ENCODE data around the gene MMD2.

MMD2 gene

DNA sequence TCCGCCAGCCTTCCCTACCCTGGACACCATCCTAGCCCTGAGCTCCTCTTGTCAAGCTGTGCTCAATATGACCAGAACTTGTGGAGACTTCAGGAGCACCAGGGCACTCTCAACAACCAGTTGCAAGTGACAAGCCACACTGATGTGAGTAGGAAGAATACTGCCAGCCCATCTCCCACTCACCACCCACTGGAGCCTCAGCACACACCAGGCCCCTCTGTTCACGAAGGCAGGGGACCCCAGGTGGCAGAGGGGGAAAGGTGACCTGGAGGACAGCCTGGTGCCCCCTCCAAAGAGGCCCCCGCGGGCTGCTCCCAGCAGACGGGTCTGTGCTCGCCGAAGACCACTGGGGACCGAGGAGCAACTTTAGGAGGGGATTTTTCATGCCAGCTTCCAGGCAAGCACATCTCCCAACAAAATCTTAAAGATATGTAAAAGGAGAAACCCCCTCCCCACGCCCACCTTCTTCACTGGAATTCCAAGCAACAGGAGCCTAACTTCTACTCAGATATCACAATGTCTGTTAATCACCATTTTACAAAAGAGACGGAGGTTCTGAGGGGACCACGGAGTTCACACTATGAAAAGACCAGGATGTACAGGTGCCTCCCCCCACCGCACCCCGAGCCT, 1.0 kb downstream of the MMD2 start:
- no peak for DNase-seq (ENCODE audit: low read depth)

DNA sequence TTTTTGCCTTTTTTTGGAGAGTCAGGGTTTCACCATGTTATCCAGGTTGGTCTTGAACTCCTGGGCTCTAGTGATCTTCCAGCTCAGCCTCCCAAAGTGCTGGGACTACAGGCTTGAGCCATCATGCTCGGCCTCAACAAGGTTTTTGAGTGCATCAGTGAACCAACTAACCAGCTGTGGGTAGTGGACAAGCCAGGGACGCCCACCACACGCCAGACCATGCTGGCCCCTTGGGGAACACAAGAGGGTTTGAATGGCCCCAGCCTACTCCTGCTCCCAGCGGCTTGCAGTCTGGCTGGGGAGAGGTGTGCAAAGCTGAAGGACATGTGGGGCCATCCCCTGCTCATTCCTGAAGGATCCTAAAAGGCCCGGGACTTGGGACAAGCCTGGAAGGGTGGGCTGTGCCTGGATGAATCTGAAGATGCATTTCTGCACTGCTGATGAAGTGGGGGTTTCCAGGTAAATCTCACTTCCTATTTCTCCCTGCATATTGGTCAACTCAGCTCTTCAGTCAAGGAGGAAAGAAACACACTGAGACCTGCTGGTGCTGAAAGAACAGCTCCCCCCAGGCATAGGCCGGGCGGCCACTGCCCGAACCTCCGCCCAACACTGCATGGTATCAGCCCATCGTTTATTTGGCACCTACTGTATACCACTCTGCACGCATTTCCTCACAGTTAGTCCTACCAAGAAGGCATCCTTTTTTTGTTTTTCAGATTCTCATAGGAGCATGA, 6.9 kb downstream of the MMD2 start:
- DNase-seq (ENCODE audit: low read depth), result no peak

DNA sequence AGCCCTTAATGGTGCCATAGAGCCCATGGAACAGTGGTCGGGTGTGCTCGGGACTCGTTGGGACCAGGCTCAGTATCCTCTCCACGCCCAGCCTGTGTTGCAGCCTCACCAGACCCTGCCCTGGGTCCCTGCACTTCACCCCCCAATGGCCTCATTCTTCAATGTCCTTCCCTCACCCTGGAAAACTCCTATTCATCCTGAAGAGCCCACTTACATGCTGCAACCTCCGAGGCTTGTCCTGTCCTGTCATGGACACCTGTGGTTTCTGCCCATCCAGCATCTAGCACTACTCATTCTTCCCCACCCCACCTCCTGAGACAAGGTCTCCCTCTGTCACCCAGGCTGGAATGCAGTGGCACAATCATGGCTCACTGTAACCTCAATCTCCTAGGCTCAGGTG, 7.7 kb downstream of the MMD2 start:
- DNase-seq (ENCODE audit: low read depth), result no peak

DNA sequence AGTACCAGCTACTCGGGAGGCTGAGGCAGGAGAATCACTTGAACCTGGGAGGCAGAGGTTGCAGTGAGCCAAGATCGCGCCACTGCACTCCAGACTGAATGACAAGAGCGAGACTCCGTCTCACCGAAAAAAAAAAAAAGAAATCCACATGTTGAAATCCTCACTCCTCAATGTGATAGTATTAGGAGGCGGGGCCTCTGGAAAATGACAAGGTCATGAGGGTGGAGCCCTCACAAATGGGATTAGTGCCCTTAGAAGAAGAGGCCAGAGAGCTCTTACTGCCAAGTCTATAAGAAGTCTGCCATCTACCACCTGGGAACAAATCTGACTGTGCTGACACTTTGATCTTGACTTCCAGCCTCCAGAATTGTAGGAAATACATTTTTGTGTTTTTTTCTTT, 10.6 kb downstream of the MMD2 start:
- DNase-seq (ENCODE audit: low read depth), result no peak

GRCh38 chr7:4945949-4946348, 13.0 kb downstream of the MMD2 start:
- no peak for DNase-seq (ENCODE audit: low read depth)

GRCh38 chr7:4944939-4945338, 14.0 kb downstream of the MMD2 start:
- no peak for DNase-seq (ENCODE audit: low read depth)

GRCh38 chr7:4943297-4943696, 15.7 kb downstream of the MMD2 start:
- DNase-seq (ENCODE audit: low read depth), result no peak

DNA sequence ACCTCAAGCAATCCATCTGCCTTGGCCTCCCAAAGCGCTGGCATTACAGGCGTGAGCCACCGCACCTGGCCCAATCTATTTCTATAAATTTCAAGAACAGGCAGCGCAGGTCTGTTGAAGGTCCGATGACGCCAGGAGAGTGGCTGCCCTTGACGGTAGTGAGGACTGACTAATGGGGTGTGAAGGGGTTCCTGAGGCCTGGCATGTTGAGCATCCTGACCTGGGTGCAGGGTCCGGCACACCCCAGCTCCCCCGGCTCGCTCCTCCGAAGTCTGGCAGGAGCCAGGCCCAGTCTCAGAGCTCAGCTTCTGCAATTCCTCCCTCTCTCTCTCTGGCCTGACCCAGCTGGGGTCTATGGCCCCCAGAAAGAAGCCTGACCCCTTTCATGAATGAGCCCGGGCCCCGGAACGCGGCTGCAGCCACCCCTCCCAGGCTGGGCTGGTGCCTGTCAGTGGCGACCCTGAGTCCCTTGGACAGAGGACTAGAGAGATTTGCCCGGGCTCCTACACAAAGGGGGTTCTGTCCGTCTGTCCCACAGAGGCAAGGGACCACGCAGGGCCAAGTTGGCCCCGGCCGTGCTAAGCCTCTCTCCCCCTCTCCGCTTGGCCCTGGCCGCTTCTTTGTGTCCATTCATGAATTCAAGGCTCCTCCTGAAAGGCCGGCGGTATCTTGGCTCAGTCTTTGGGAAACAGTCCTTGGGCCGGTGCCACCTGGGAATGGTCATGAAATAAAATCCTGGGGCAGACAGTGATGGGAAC, 18.8 kb downstream of the MMD2 start:
- DNase-seq (ENCODE audit: low read depth), result no peak

DNA sequence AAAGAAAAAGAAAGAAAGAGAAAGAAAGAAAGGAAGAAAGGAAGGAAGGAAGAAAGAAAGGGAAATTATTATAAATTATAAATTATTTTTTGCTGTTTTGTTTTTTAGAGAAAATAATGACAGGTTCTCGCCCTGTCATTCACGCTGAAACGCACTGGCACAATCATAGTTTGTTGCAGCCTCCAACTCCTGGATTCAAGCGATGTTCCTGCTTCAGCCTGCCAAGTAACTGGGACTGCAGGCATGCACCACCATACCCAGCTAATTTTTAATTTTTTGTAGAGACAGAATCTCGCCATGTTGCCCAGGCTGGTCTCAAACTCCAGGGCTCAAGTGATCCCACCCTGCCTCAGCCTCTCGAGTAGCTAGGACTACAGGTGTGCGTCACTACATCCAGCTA, 21.6 kb downstream of the MMD2 start:
- no peak for DNase-seq (ENCODE audit: low read depth)

DNA sequence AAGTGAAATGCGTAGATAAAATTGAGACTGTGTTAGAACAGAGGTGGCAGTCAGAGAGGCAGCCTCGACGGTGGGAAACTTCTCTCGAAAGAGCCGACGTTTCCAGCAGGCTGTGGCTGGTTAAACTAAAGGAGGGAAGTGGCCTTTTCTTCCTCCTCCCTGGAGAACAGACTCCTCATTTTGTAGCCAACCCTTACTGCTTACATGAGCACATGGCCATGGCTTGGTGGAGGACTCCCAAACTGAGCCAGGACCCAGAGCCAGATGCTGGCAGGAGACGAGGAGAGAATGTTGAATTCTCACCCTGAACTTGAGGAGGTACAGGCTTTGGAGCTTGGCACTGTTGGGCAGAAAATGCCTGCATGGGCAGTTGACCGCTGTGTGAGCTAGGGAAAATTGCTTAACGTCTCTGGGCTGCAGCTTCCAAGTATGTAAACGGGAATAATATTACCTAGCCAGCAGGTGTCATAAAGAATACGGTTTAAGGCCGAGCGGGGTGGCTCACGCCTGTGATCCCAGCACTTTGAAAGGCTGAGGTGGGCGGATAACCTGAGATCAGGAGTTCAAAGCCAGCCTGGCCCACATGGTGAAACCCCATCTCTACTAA, 24.5 kb downstream of the MMD2 start:
- DNase-seq (ENCODE audit: low read depth), result no peak

DNA sequence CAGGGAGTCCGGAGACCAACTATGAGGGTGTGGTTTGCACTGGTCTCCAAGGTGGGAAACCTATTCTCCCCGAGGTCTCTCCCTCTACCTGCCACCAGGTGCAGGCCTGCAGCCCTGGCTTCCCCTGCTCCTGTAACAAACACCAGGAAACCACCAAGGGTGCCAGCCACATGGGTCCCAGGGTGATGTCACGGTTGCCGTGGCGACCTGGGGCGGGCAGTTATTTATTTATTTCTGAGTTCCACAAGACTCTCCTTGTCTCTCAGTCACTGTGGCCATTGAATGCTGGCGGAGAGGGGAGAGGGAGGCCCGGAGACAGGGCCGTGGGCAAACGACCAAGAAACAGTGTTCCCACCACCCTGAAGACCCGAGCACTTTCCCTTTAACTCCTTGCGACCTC, 27.0 kb downstream of the MMD2 start:
- no peak for DNase-seq (ENCODE audit: low read depth)

GRCh38 chr7:4929005-4929404, 30.0 kb downstream of the MMD2 start:
- no peak for DNase-seq (ENCODE audit: low read depth)

DNA sequence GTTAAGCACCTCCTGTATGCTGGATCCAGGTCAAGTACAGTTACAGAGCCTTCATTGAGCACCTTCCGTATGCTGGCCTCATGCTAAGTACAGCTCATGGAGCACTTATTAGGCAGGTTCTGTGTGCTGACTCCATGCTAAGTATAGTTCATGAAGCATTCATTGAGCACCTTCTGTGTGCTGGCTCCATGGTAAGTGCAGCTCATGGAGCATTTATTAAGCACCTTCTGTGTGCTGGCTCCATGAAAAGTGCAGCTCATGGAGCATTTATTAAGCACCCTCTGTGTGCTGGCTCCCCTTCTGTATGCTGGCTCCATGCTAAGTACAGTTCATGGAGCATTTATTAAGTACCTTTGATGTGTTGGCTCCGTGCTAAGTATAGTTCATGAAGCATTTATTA, 30.5 kb downstream of the MMD2 start:
- DNase-seq (ENCODE audit: low read depth), result no peak

GRCh38 chr7:4919969-4920766, 38.8 kb downstream of the MMD2 start:
- no peak for DNase-seq (ENCODE audit: low read depth)

- no peak for DNase-seq (ENCODE audit: low read depth)
These were observed 42.9 kb downstream of the MMD2 start for GRCh38 chr7:4916113-4916512.

DNA sequence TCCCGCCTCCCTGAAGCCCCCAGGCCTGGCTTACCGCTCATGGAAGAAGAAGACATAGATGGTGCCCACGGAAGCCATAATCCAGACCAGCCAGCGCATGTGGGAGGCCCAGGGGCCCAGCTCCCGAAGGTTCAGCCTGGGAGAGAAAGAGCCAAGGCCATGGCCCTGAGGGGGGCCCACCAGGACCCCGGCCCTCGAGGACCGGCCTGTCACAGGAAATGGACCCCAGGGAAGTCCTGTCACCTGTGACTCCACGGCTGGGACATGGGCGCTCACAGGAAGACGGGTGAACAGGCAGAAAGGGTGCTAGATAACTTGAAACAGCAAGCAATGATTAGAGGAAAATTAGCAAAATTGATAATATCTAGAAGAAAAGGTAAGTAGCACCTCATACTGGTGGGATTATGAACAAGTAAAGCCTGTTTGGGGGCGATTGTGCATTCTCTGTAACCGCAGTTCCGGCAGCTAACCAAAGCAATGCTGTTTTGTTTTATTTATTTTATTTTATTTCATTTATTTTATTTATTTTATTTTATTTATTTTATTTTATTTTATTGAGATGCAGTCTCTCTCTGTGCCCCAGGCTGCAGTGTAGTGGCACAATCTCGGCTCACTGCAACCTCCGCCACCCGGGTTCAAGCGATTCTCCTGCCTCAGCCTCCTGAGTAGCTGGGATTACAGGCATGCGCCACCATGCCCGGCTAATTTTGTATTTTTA, 47.7 kb downstream of the MMD2 start:
- no peak for DNase-seq (ENCODE audit: low read depth)

DNA sequence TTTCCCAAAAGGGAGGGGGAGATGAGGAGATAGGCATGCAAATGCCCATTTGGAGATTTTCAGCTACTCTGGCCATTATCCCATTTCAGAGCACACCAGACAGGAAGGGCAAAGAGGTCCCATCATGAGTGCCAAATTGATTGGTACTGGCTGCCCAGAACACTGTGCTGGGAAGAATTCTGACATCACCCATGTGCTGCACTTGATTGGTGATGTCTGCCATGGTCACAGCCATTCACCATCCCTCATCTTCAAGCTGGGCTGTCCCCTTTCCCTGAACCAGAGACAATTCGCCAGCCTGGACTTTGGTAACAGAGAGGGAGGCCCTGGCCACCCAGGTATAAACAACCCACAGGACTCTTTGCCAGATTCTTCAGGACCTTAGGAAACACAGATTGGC, 52.3 kb downstream of the MMD2 start:
- no peak for DNase-seq (ENCODE audit: low read depth)

- no peak for DNase-seq (ENCODE audit: low read depth)
These were observed 53.8 kb downstream of the MMD2 start for GRCh38 chr7:4905171-4905570.

GRCh38 chr7:4904346-4904745, 54.6 kb downstream of the MMD2 start:
- no peak for DNase-seq (ENCODE audit: low read depth)

GRCh38 chr7:4895766-4896165, 63.2 kb downstream of the MMD2 start:
- DNase-seq (ENCODE audit: low read depth), result no peak

DNA sequence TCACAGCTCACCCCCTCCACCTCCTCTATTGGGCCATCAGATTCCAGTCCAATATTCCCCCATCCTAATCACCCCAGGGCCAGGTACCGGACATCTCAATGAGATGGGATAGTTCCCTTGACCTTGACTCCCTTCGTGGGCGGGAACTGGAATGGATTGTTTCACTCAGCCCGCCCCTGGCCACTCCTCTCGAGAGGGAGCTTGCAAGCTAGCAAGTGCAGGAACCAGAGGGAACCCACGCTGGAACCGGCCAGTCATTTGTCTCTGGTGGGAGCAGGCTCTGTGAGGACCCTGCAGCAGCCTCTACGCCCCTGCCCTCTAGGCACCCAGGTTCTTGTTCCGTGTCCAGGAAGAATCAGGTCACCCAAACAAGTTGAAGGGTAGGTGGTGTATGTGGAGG, 64.5 kb downstream of the MMD2 start:
- DNase-seq (ENCODE audit: low read depth), result no peak
